ENCODE measurements around the gene RRN3.
"Not testable (repeated sequence)": the region's sequence is repeated elsewhere in the genome, so short reads cannot be mapped to it uniquely, and the experiment has no call there.

DNA sequence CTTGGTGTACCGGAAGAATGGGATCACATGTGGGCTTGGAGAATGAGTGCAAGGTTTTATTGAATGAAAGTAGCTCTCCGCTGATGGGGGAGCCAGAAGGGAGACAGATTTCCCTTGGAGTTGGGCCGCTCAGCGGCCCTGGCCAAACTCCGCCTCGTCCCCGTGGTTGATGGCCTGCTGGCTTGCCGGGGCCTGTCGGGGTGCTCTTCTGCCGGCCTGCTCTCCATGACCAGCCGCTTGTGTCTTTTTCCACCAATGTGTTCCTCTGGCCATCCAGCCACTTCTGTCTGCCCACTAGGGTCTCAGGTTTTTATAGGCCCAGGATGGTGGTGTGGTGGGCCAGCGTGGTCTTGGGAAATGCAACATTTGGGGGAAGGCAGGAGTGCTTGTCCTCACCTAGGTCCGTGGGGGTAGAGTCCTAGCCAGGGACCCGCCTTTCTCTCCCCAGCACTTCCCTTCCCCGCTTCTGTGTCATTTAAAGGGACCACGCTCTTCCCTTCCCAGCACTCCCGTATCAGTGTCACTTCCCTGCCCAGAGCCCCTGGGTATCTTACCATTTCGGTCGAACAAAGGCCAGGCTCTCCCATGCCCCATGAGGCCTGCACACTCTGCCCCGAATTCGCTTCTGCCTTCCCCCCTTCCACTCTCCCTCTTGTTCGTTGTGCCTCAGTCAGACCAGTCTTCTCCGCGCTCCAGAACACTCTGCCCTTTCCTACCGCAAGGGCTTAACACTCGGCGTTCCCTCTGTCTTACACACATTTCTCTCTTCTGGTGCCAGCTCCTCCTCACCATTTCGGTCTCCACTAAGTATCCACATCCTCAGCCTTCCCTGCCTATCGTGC lies 66.3 kb downstream of the RRN3 start:
- TF ChIP-seq, protein P1, sequence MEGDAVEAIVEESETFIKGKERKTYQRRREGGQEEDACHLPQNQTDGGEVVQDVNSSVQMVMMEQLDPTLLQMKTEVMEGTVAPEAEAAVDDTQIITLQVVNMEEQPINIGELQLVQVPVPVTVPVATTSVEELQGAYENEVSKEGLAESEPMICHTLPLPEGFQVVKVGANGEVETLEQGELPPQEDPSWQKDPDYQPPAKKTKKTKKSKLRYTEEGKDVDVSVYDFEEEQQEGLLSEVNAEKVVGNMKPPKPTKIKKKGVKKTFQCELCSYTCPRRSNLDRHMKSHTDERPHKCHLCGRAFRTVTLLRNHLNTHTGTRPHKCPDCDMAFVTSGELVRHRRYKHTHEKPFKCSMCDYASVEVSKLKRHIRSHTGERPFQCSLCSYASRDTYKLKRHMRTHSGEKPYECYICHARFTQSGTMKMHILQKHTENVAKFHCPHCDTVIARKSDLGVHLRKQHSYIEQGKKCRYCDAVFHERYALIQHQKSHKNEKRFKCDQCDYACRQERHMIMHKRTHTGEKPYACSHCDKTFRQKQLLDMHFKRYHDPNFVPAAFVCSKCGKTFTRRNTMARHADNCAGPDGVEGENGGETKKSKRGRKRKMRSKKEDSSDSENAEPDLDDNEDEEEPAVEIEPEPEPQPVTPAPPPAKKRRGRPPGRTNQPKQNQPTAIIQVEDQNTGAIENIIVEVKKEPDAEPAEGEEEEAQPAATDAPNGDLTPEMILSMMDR (IDR thresholded peaks at IDR 0.05) = not testable (repeated sequence)
- not testable (repeated sequence) for TF ChIP-seq POLR2A (IDR thresholded peaks at IDR 0.05)
